Neuronal stem cell (in vitro differentiated cells): ENCODE results near the gene JAKMIP2.

Source experiments
- DNase-seq: peaks from one replicate; pipeline ENCODE4 v3.0.0-alpha.2; 2013; ENCODE audit warnings: low spot score
- H2AFZ ChIP-seq: one replicate; pipeline ENCODE4 v1.6.1; 2013; ENCODE audit warnings: mild to moderate bottlenecking, low read length, inconsistent platforms
- H2AK5ac ChIP-seq: 2 replicates; pipeline ENCODE4 v1.6.1; 2013; ENCODE audit warnings: low read depth, mild to moderate bottlenecking, inconsistent platforms, low read length, moderate library complexity, mixed read lengths
- H2BK120ac ChIP-seq: 2 replicates; pipeline ENCODE4 v1.6.1; 2013; ENCODE audit warnings: low read depth, mild to moderate bottlenecking, inconsistent platforms, low read length, moderate library complexity, mixed read lengths
- H2BK12ac ChIP-seq: one replicate; pipeline ENCODE4 v1.6.1; 2013; ENCODE audit warnings: low read length, inconsistent platforms
- H2BK15ac ChIP-seq: 2 replicates; pipeline ENCODE4 v1.6.1; 2013; ENCODE audit warnings: mild to moderate bottlenecking, low read length, inconsistent platforms, mixed read lengths
- H2BK5ac ChIP-seq: one replicate; pipeline ENCODE4 v1.6.1; 2013; ENCODE audit warnings: inconsistent platforms, mild to moderate bottlenecking, low read length, moderate library complexity
- H3K14ac ChIP-seq: one replicate; pipeline ENCODE4 v1.6.1; 2013; ENCODE audit warnings: low read length, inconsistent platforms
- H3K18ac ChIP-seq: 2 replicates; pipeline ENCODE4 v1.6.1; 2013; ENCODE audit warnings: low read length, inconsistent platforms
- H3K23ac ChIP-seq: 2 replicates; pipeline ENCODE4 v1.6.1; 2013; ENCODE audit warnings: low read depth, mild to moderate bottlenecking, mixed read lengths, low read length, inconsistent platforms; ENCODE audit not compliant: poor library complexity
- H3K27ac ChIP-seq: replicated peaks from 3 replicates; pipeline ENCODE4 v1.5.1; 2013; ENCODE audit warnings: low read length, inconsistent platforms
- H3K27me3 ChIP-seq, 3 experiments: 2 replicates each; pipeline ENCODE4 v1.6.1; 2013; ENCODE audit warnings: low read length in 3 of 3, mild to moderate bottlenecking in 2 of 3, inconsistent platforms in 1 of 3, low read depth in 1 of 3, mixed read lengths in 1 of 3, moderate library complexity in 1 of 3; ENCODE audit not compliant: control insufficient read depth in 3 of 3, insufficient read depth in 3 of 3
- H3K36me3 ChIP-seq, 2 donors: replicated peaks in 1 of 2; 2 replicates each; pipeline ENCODE4 v1.6.1; 2013; ENCODE audit warnings: low read length in 2 of 2; ENCODE audit not compliant: control insufficient read depth in 2 of 2, insufficient read depth in 2 of 2
- H3K4ac ChIP-seq: 2 replicates; pipeline ENCODE4 v1.6.1; 2013; ENCODE audit warnings: inconsistent platforms, mild to moderate bottlenecking, low read length, moderate library complexity
- H3K4me1 ChIP-seq, 2 donors: 1 replicate in 1 of 2; 2 replicates in 1 of 2; pipeline ENCODE4 v1.6.1; 2013; ENCODE audit warnings: low read length in 2 of 2, low read depth in 1 of 2; ENCODE audit not compliant: control insufficient read depth in 2 of 2, insufficient read depth in 1 of 2
- H3K4me2 ChIP-seq: one replicate; pipeline ENCODE4 v1.6.1; 2013; ENCODE audit warnings: mild to moderate bottlenecking, low read length, inconsistent platforms; ENCODE audit not compliant: insufficient read depth, poor library complexity, severe bottlenecking
- H3K4me3 ChIP-seq, 2 donors: 2 replicates each; pipeline ENCODE4 v1.5.1; 2013; ENCODE audit warnings: low read length in 2 of 2, mild to moderate bottlenecking in 2 of 2, inconsistent platforms in 1 of 2, moderate library complexity in 1 of 2
- H3K79me1 ChIP-seq: one replicate; pipeline ENCODE4 v1.6.1; 2013; ENCODE audit warnings: low read depth, mild to moderate bottlenecking, inconsistent platforms, low read length, moderate library complexity
- H3K9ac ChIP-seq: one replicate; pipeline ENCODE4 v1.6.1; 2013; ENCODE audit warnings: mild to moderate bottlenecking, low read depth, low read length, inconsistent platforms; ENCODE audit not compliant: poor library complexity
- H3K9me3 ChIP-seq, 2 donors: replicated peaks in 1 of 2; 2 replicates each; pipeline versions ENCODE3 to v1.6.1; 2013; ENCODE audit warnings: low read length in 2 of 2, mild to moderate bottlenecking in 2 of 2, inconsistent platforms in 1 of 2, low read depth in 1 of 2, mixed read lengths in 1 of 2, moderate library complexity in 1 of 2; ENCODE audit not compliant: control insufficient read depth in 2 of 2, insufficient read depth in 1 of 2
- H4K8ac ChIP-seq: one replicate; pipeline ENCODE4 v1.6.1; 2013; ENCODE audit warnings: low read depth, mild to moderate bottlenecking, inconsistent platforms, low read length, moderate library complexity
- H4K91ac ChIP-seq: one replicate; pipeline ENCODE4 v1.6.1; 2013; ENCODE audit warnings: low read length, low read depth, mild to moderate bottlenecking, inconsistent platforms; ENCODE audit not compliant: poor library complexity
- WGBS, 2 donors: extraction: QIAGEN DNeasy Blood & Tissue Kit; methylation state at CpG; one replicate each; pipeline ENCODE4 v1.1.7; 2013; ENCODE audit warnings: missing lambda C conversion rate in 2 of 2, mixed read lengths in 1 of 2; ENCODE audit not compliant: insufficient read length in 2 of 2, insufficient replicate concordance in 1 of 2; ENCODE audit errors: extremely low coverage in 2 of 2; 5-methylcytosine and 5-hydroxymethylcytosine counted together

Gene JAKMIP2

DNA sequence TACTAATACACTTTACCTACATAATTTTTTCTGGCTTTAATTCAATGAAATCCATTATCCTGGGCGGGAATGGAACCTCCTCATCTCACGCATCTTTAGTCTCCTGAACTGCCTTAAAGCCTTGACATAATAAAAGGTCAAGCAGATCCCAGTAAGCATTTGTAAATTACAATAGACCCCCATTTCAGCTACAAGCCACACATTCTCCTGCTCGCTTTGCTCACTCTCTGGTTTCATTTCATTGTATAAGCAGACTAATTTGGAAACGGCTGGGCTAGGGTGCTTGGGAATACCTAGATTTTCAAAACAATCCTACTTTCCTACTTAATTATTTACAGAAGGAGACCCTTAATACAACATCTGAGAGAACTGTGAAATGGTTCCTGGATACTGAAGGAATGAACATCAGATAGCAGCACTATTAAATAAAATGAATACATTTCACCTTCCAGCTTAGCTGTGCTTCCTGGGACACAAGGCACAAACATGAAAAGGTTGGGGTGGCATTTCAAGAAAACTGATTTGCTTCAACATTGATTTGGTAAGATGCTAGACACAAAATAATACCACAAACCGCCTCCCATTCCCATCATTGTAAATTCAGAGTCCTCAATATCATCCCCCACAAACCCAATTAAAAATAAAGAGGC is 1.5 kb downstream of the JAKMIP2 start:
- Histone ChIP-seq H3K14ac (no peak overlapping the region), H2AK5ac (no peak overlapping the region), H3K9me3 (peaks cover 0 to 4% of the 10 kb centered on the region in 2 donors), H3K4me3 (peak overlapping the region; percentile 64 to 70), H3K27ac (peak overlapping the region; percentile 58), H2BK15ac (no peak overlapping the region), H3K23ac (no peak overlapping the region), H3K18ac (no peak overlapping the region), H4K8ac (no peak overlapping the region), H3K4ac (no peak overlapping the region), H3K36me3 (no peaks in the 10 kb centered on the region), H2BK5ac (no peak overlapping the region), H3K4me2 (peak overlapping the region; percentile 47), H3K9ac (no peak overlapping the region), H3K27me3 (no peaks in the 10 kb centered on the region), H3K4me1 (peaks cover 2 to 12% of the 10 kb centered on the region in 2 donors), H3K79me1 (no peaks in the 10 kb centered on the region), H2BK12ac (no peak overlapping the region), H2AFZ (no peak overlapping the region), H2BK120ac (no peak overlapping the region), H4K91ac (no peak overlapping the region)
- WGBS, 2 donors, result no CpG with 5 or more reads among the region's 5 CpGs
- peak; percentile 20 for DNase-seq

DNA sequence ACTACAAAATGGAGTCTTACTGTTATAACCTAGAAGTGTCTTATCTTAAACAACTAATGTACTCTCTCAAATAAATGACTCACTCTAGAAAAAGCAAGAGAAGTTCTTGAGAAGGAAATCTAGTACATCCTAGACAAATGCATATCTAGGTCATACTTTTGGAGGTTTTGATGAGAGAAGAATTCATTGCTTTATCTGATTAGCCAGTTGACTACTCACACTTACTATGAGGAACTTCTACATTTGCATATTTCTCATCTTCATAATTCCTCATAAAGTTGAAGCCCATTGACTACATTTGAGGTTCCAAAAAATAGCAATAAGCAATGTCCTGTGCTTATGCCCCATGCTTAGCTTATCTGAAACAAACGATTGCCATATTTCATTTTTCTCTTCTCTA is 2.8 kb downstream of the JAKMIP2 start:
- no peak for DNase-seq
- H4K8ac ChIP-seq, result no peak overlapping the region
- H3K4me2 ChIP-seq, result no peak overlapping the region
- no peak overlapping the region for H2AFZ ChIP-seq
- WGBS, 2 donors, result no CpG with 5 or more reads among the region's 1 CpG
- H2BK5ac ChIP-seq, result no peak overlapping the region
- H3K36me3 ChIP-seq, result no peaks in the 10 kb centered on the region
- no peak overlapping the region for H2BK12ac ChIP-seq
- H3K23ac ChIP-seq, result no peak overlapping the region
- no peak overlapping the region for H2AK5ac ChIP-seq
- peaks cover 2 to 12% of the 10 kb centered on the region in 2 donors for H3K4me1 ChIP-seq
- no peak overlapping the region for H3K14ac ChIP-seq
- H3K27ac ChIP-seq, result no peak overlapping the region
- H3K9me3 ChIP-seq, result peaks cover 0 to 5% of the 10 kb centered on the region in 2 donors
- H3K79me1 ChIP-seq, result no peaks in the 10 kb centered on the region
- no peaks in the 10 kb centered on the region for H3K27me3 ChIP-seq
- H3K4me3 ChIP-seq, result no peak overlapping the region
- H4K91ac ChIP-seq, result no peak overlapping the region
- H2BK120ac ChIP-seq, result no peak overlapping the region
- no peak overlapping the region for H3K4ac ChIP-seq
- no peak overlapping the region for H2BK15ac ChIP-seq
- no peak overlapping the region for H3K18ac ChIP-seq
- no peak overlapping the region for H3K9ac ChIP-seq

DNA sequence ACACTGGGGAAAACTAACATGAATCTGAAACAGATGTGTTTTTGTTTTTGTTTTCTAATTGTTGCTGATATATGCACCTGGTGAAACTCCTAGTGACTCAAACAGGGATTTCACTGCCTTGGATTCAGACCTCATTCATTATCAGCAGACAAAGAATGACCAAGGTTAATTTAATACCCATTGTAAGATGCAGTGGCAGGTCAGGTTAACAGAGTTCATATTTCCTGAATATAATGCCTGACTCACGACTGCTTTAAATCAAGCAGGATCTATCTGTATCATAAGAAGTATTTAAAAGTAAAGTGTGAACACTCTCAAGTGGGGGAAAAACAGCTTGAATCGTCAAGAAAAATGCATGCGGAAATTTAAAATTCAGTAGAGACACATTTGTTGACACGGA is 5.5 kb downstream of the JAKMIP2 start:
- DNase-seq, result no peak
- Histone ChIP-seq H3K9me3 (peaks cover 0 to 5% of the 10 kb centered on the region in 2 donors), H3K4me2 (no peak overlapping the region), H2BK15ac (no peak overlapping the region), H3K23ac (no peak overlapping the region), H2BK120ac (no peak overlapping the region), H3K14ac (no peak overlapping the region), H3K79me1 (no peaks in the 10 kb centered on the region), H2AK5ac (no peak overlapping the region), H2AFZ (no peak overlapping the region), H3K4me3 (no peak overlapping the region), H3K27me3 (no peaks in the 10 kb centered on the region), H4K8ac (no peak overlapping the region), H3K4ac (no peak overlapping the region), H3K4me1 (peaks cover 2 to 10% of the 10 kb centered on the region in 2 donors), H3K27ac (no peak overlapping the region), H4K91ac (no peak overlapping the region), H3K9ac (no peak overlapping the region), H3K18ac (no peak overlapping the region), H2BK5ac (no peak overlapping the region), H2BK12ac (no peak overlapping the region), H3K36me3 (no peaks in the 10 kb centered on the region)
- WGBS, 2 donors, result no CpG with 5 or more reads among the region's 4 CpGs

DNA sequence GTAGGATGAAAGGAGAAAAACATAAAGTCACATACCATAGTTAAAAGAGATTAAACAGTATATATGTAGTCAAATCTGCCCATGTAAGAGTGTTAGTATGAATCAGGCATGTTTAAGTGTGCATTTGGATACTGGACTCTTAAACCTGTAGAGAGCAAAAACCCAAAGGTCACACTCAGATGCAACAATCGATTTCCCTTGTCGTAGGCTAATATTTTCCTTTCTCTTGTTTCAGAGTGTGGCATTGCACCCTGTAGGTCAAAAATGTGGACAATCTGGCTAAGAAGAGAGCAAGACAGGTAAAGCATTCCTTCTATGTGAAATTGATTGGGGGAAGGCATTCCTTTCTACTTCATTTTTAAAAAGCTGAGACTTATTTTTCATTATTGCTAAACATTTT is 8.9 kb downstream of the JAKMIP2 start:
- Histone ChIP-seq H3K4me1 (no peaks in the 10 kb centered on the region), H3K9ac (no peak overlapping the region), H3K4ac (no peak overlapping the region), H3K23ac (no peak overlapping the region), H2BK12ac (no peak overlapping the region), H3K36me3 (no peaks in the 10 kb centered on the region), H4K8ac (no peak overlapping the region), H3K4me3 (no peak overlapping the region), H2BK15ac (no peak overlapping the region), H3K27ac (no peak overlapping the region), H3K79me1 (no peaks in the 10 kb centered on the region), H3K18ac (no peak overlapping the region), H3K9me3 (peaks cover 0 to 5% of the 10 kb centered on the region in 2 donors), H2AK5ac (no peak overlapping the region), H3K27me3 (no peaks in the 10 kb centered on the region), H3K14ac (no peak overlapping the region), H3K4me2 (no peak overlapping the region), H2BK5ac (no peak overlapping the region), H2BK120ac (no peak overlapping the region), H2AFZ (no peak overlapping the region), H4K91ac (no peak overlapping the region)
- WGBS, 2 donors, result no CpG with 5 or more reads among the region's 2 CpGs
- no peak for DNase-seq
